ENCODE data around the gene PPARD.

GRCh38 chr6:35397806-35398418 is 55.6 kb downstream of the PPARD start:
- TF ChIP-seq, protein P1, sequence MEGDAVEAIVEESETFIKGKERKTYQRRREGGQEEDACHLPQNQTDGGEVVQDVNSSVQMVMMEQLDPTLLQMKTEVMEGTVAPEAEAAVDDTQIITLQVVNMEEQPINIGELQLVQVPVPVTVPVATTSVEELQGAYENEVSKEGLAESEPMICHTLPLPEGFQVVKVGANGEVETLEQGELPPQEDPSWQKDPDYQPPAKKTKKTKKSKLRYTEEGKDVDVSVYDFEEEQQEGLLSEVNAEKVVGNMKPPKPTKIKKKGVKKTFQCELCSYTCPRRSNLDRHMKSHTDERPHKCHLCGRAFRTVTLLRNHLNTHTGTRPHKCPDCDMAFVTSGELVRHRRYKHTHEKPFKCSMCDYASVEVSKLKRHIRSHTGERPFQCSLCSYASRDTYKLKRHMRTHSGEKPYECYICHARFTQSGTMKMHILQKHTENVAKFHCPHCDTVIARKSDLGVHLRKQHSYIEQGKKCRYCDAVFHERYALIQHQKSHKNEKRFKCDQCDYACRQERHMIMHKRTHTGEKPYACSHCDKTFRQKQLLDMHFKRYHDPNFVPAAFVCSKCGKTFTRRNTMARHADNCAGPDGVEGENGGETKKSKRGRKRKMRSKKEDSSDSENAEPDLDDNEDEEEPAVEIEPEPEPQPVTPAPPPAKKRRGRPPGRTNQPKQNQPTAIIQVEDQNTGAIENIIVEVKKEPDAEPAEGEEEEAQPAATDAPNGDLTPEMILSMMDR (IDR thresholded peaks at IDR 0.05; ENCODE audit: poor library complexity) = no peak
- TF ChIP-seq EZH2phosphoT487 (IDR thresholded peaks at IDR 0.05; ENCODE audit: low read depth, severe bottlenecking, unreplicated experiment) (no peak), EZH2 (IDR thresholded peaks at IDR 0.05; ENCODE audit: borderline replicate concordance) (no peak)
